ENCODE results near the gene MYO3B.

- TF ChIP-seq CTCF (IDR thresholded peaks at IDR 0.05) = no peak
- TF ChIP-seq POLR2A (IDR thresholded peaks at IDR 0.05) = no peak
These were observed 35.7 kb downstream of the MYO3B start for GRCh38 chr2:170213651-170214050.

All from body of pancreas (tissue), 4 donors.